Stimulated activated CD4-positive, alpha-beta T cell treated with anti-CD3 and anti-CD28 coated beads, Interleukin-2, amount 100 ng/mL, for 24 hours (primary cell): ENCODE data around the gene MYORG.
"Not testable (repeated sequence)": the region's sequence is repeated elsewhere in the genome, so short reads cannot be mapped to it uniquely, and the experiment has no call there.

ENCODE experiments used
- DNase-seq, 2 donors: peaks; one replicate each; pipeline ENCODE4 v3.0.0-alpha.2; 2020

Gene MYORG

DNA sequence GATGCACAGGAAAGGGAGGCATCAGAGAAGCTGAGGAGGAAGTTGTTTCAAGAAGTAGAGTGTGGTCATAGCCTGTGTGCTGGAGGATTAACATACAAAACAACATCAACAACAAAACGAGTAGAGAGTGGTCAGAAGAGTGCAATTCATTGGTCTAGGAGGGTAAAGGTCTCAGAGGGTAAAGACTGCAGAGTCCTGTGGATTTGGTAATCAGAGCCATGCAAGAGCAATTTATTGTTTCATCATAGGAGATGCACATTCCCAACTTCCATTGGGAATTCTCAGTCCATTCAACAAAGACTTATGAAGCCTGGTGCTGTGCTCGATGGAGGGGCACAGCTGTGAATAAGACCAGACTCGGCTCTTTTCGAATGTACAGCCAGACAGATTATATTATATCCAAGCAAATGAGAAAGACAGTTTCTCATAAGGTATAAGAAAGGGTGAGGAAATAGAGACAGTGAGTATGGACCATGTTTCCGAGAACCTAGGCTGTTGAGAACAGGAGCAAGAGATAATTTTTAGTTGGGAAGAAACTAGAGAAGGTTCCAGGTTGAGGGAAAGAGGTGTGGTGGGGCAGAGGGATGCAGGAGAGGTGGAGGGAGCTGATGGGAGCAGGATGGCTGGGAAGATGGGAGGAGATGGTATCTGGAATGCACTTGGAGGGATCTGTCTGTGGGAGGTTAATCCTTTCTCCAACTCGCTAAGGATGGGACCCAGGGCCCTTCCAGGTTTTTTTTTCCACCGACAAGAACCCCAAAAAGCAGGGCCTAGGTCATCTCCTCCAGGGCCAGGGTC, 7.9 kb upstream of the MYORG start:
- no peak for DNase-seq

DNA sequence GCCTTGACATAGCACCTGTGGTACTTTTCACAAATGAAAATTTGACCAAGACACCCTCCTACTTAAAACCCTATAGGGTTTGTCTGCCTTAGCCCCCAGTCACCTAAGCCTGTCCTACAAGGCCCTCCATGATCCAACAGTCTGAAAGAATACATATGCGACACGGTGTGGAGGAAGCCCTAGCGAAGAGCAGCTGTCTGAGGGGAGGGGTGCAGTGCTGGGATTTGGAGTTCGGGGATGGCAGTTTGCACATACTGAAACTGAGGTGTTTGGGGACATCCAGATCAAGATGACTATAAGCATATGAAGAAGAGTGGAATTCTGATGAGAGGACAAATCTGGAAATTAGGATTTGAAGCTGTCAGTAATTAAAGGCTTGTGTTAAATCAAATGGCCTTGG, 7.2 kb upstream of the MYORG start:
- DNase-seq = peak in 1 of 2 donors; percentile 7

DNA sequence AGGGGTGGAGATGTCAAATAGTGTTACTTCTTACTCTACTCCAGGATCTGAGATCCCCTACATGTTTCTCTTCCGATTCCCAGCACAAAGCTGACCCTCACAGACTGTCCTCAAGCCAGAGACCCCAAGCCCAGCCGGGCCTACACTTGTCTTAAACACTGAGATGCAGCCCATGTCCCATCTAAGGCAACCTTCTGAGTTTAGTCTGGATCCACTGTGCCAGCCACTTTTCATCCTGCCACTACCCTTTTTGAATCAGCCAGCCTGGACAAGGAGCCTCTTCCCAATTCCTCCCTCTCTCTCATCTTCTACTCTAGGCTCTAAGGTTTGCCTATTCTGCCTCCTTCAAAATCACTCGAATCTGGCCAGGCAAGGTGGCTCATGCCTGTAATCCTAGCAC, 6.2 kb upstream of the MYORG start:
- no peak for DNase-seq

DNA sequence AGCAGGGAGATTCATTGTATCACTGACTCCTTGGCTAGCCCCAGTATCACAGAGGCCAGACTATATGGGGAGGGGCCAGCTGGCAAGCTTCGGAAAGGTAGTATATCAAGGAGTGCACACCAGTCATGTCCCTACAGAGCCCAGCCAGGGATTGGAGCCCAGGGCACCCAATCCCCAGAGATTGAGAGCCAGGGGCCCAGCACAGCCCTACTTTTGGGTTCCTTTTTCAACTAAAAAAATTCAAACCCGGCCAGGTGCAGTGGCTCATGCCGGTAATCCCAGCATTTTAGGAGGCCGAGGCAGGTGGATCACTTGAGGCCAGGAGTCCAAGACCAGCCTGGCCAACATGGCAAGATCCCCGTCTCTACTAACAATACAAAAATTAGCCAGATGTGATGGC, 5.4 kb upstream of the MYORG start:
- DNase-seq = no peak

DNA sequence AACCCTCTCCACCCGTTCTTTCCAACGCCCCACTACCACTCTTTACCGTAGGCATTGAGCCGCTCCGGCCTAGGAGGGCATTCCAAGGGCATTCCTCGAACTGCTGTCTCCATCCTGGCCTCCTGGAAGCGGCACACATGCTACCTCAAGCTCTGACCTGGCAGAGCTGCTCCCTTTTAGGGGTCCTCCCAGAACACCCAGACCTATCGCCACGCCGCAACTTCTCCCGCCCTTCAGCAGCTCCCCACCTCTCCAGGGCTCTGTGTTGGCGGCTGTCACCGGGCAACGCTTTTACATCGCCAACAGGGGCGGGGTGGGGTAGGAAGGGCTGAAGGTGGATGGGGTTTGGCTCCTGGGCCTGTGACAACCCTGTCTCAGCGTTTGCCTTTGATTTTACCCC, 4.6 kb upstream of the MYORG start:
- no peak for DNase-seq

DNA sequence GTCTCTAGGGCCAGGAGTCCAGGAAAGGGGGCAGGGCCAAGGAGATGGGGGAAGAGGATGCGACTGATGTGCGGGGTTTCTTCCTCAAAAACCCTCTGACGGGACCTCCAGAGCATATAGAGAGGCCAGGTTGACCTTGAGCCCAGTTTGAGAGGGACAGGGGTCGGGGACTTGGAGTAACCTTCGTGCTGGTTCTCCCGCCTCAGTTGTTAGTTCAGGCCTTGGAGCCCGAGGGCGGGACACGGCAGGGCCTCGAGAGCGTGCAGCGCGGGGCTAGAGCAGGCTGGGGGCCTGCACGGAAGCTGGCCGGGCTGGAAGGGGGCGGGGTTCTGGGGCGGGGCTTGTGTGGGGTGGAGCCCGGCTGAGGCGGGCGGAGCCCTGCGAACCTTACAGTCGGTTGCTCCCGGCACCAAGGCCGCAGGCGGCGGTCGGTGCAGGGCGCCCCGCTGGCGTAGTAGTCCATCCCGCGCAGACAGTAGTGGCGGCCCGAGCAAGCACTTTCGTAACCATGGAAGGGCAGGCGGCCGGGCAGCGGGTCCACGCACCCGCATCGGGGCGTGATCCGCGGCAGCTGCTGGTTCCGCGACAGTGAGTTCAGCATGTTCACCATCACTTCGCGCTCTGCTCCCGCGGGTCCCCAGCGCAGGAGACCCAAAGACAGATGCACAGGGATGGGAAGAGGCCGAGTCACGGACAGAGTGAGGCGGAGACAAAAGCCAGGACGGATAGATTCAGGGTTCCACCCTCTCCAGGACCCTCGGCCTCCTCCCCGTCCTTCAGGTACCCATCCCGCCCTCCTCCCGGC, 4.0 kb upstream of the MYORG start:
- DNase-seq = peak; percentile 77 to 81

DNA sequence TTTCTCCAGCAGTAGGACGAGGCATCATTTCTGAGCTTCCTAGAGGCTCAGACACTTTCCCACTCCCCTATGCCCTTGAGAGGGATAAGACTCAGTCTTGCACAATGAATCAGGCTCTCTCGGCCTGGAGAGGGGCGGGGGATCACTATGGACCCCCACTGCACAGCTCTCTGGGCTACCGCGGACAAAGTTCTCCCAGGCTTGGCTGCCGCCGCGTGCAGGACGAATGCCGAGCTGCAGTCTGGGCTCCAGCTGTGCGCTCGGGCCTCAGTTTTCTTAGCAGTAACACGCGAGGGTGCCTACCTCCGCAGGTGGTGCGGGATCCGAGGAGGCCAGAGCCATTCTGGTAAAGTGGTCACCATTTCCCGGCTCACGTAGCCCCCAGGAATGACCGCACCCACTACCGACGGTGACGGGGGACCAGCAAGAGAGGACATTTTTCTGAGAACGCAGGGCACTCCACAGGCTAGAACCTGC, 3.4 kb upstream of the MYORG start:
- peak in 1 of 2 donors; percentile 21 for DNase-seq

DNA sequence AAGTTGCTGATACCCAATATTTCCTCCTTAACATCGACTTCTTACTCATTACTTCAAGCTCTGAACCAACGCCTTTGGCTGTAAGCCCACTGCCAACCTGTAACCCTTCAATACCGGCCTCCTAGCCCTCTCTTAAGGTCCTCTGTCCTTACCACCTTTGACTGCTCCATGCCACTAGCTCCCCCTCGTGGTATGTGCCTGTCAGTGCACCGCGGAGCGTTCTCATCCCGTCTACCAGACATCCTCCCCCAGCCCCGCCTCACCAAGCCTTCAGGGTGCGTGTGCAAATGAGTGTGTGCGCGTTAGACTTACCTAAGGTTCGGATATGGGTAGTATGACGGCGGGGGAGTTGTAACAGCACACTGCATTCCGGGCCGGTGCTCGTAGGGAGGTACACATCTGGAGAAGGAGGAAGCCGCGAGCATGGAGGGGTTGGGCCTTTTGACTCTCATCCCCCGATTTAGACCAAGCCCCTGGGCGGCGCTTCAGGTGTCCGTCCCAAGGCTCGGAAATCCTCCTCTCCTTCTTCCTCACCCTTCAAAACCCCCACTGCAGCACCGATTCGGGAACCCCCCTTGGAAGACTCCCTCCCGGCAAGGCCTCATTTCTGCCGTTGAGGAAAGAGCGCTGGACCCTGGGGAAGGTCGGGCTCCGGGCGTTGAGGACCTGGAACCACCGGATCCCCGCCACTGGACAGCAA, 2.8 kb upstream of the MYORG start:
- peak; percentile 91 to 93 for DNase-seq

DNA sequence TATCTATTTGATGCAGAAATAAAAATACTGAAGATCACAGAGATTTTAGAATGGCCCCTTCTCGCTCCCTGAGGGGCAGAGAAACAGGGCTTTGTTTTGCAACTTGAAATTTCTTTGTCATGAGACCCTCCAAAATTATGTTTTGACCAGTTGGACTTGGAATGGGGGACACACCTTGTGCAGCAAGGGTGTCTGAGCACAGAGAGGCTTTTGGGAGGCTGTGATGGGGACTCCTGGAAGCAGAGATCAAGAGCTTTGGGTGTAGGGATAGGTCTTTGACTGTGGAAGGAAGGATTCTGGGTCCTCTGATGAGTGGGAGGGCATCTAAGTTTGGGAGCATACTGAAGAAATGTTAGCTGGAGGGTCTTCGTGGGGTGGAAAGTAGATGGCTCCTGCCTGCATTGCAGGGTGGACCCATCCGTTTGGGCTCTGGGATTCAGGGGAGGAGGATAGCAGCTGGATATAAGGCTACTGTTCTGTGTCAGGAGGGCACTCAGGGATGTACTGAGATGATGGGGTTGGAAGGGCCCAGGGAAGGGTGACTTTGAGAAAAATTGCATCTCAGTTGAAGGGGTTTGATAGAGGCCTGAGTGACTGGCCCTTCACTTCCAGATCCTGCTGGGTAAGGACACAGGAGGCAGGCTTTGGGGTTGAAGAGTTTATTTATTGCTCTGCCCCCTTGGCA, 1.8 kb upstream of the MYORG start:
- DNase-seq = no peak

DNA sequence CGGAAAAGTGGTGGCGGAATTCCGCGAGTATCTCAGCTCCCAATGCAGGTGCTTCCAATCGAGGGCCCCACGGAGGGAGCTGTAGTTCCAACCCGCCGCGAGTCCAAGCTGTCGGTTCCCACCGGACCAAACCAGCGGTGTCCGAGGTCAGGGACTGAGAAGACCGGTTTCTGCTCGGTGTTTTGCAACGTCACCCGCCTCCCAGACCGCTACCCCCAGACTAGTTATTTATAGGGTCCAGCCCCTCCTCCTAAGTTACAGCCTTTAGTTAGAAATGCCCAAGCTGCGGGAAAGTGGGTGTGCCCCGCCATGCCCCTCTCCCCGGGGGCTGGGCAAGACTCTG, 677 bp upstream of the MYORG start:
- no peak for DNase-seq

DNA sequence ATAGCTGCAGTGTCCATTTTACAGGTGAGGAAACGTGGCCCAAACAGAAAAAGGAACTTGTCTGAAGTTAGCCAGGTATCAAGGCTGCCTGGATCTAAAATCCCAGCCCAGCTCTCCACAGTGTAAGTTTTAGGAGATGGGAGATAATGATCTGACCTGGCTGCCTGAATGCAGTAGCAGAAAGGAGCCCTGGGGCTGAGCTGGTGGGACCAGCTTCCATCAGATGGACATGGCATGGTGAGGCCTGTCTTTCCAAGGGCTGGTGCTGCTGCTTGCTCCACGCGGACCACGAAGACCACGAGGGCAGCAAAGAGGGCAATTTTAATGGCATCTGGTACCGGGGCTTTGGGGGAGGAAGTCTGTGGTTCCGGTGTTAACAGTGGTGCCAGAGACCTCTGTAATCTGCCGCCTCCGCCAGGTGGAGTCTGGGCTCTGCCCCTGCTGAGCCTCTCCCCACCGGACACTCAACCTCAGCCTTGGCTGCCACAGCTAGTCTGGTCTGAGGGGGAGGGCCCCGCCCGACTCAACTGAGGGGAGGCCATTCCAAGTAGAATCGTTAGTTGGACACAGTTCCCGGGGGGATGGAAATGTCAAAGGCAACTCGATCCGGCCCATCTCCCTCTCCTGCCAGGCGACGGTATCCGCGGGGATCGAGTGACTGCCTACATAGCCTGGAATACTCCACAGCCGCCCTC, 650 bp downstream of the MYORG start:
- DNase-seq = peak; percentile 42 to 45

DNA sequence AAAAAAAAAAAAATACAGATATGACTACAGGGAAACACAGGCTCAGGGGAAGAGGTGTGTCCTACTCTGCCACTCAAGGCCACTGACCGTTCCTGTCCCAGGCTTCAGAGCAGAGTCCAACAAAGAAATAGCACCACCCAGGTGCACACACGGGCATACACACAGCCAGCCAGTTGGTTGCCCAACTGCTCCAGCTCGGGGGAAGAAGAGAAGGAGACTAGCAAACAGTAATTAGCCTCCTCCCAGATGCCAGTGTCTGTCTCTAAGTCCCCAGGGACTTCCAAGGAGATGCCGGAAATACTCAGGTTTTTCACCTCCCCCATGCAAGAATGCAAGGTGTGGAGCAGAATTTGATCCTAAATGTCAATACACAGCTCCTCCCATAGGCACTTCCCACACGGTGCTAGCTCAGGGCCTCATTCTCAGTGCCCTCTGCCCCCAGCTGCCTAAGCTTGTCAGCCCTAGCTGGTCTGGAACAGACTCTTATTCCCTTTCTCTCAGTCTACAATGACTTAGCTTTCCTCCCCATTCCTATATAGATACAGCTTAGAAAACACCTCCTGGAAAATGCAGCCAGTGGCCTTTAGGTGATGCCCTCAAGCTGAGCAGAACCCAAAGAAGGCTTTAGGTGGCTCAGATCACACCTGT, 1.7 kb downstream of the MYORG start:
- no peak for DNase-seq

DNA sequence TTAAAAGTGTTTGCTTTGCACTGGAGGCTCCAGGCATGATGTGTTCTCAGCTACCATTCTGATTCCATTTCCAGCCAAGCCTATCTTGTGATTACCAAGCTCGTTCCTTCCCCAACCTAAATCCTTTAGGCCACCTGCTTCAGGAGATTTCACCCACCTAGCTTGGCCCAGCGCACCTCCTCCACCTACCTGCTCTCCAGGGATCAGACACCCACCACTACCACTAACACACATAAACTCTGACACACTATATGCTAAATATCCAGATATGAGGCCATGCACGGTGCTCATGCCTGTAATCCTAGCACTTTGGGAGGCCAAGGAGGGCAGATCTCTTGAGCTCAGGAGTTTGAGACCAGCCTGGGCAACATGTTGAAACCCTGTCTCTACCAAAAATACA, 2.4 kb downstream of the MYORG start:
- no peak for DNase-seq

DNA sequence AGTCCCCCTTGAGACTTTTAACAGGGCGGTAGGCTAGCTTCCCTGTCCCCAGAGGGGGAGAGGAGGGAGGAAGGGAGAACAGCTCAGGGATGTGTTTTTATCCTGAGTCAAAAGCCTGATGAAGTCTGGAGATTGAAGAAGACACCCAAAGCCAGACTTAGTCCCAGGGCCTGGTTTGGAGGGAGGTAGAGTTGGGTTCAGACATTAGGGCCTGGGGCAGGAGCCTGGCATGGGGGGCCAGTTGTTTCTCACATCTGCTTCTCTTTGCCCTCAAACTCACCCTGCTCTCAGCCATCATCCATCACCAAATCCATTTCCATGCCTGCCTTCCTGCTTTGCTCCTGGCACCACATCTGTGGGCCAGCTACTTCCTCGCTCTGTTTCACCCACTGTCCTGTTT, 2.9 kb downstream of the MYORG start:
- no peak for DNase-seq

DNA sequence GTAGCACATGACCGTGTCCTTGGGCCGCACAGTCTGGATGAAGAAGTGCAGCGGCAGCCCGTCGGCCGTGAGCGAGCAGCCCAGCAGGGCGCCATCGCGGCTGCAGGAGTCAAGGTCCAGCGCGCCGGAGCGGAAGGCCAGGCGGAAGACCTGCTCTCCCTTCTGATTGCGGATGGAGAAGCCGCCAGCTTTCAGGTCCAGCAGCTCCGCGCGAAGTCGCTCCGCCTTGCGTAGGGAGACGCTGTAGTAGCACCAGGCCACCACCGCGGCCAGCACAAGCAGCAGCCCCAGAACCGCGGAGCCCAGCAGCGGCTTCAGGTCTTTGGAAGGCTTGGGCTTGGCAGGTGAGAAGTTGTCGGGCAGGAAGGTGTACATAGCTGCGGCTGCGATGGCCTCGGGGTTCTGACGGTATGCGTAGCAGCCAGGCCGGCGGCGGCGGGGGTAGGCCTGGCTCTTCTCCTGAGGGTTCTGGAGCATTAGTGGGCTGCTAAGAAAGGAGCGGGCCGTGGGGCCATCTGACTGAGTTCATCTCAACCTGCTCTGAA, 4.2 kb downstream of the MYORG start:
- no peak for DNase-seq

DNA sequence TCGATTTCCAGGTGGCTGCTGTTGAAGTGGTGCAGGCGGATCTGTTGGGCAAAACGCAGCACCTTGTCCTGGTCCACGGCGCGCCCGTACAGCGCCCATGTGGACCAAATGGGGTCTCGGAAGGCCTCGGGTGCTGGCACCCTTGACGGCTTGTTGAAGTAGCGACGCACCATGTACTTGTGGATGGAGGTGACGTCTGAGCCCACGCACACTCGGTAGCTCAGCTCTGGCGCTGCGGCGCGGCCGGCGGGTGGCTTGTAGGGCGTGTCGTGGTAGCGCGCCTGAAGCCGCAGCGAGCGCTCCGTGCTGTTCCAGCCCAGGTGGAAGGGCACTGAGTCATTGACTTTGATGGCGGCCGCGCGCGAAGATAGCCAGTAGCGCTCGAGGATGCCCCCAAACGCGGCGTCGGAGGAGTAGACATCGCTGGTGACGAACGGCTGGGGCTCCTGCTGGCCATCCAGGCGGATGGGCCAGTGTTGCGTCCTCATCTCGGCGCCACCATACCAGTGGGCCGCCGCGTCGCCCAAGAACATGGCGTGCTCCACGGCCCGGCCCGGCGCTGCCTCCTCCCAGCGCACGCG, 4.7 kb downstream of the MYORG start:
- DNase-seq = no peak

DNA sequence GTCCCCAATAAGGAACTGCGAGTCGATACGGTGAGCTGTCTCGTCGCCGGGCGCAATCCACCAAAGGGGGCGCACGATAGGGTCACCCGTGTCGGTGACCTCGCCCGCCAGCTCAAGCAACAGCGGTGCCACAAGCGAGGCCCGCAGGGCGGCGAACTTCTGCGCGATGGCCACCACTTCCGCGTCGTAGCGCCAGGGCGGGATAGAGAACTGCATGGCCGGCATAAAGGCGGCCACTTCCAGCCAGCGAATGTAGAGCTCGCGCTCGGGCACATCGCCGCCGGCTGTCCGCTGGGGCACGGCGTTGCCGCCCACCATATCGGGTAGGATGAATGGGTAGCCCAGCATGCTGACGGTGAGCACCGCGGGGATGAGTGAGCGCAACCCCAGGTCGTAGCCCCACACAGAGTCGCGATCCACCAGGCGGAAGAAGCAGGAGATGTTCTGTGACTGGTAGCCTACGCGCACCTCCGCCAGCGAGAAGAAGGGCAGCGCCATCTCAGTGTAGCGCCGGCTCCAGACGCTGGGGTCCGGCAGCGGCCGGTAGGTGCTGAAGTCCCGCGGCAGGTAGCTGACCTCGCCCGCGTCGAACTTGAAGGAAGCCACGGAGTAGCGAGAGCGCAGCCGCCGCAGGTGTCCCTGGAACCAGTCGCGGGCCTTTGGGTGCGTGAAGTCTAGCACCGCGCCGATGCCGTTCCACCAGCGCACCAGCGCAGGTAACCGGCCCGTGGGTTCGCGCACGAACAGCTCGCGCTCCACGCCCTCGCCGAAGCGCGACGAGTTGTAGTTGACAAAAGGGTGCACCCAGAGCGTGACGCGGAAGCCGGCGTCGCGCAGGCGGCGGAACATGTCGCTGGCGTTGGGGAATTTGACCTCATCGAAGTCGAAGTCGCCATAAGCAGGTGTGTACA, 5.5 kb downstream of the MYORG start:
- no peak for DNase-seq

DNA sequence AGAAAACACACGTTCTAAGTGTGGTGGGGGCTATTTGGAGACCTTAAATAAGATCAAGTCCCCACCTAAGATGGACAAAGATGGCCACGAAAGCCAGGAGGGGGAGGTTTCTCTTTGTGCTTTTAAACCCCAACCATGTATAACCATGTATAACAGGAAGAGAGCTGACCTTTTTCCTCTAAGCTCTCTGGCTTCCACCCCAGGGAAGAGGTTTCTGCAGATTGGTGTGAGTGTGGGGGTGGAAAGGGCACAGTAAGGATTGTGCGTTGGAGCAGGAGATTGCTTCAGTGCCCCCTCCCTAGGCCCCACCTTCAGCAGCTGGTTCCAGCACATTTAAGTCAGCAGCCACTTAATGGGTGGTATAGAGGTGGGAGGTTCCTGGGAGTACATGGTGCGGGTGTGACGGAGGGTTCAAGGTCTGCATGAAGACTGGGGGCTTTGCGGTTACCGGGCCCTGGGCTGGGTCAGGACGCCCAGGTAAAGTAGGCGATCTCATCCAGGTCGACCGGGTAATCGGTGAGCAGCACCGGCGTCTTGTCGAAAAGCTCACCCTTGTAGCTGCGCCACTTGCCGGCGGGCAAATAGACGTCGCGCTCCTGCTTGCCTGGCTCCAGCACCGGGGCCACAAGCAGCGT, 6.2 kb downstream of the MYORG start:
- DNase-seq = no peak

DNA sequence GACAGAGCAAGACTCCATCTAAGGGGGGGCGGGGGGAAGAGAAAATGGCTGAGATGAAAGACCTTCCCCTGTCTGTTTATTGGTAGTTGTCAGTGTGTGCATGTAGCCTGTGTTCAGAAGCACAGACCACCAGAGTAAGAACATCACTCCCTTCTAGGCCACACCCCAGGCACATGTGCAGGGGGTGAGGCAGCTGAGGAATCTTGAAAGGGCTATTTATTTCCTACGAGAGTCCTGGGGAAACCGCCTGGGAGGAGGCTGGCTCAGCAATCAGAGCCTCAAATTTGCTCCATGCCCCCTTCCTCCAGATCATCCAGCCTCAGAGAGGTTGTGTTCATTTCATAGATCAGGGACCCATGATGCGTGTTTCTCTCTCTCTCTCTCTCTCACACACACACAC, 7.1 kb downstream of the MYORG start:
- no peak for DNase-seq

DNA sequence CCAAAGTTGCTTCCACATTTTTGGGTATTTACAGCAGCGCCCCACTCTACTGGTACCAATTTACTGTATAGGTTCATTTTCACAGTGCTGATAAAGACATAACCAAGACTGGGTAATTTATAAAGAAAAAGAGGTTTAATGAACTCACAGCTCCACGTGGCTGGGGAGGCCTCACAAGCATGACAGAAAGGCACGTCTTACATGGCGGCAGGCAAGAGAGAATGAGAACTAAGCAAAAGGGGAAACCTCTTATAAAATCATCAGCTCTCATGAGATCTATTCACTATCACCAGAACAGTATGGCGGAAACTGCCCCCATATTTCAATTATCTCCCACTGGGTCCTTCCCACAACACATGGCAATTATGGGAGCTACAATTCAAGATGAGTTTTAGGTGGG, 7.9 kb downstream of the MYORG start:
- not testable (repeated sequence) for DNase-seq
